Measurements from ENCODE around the gene ZIM2.

Gene ZIM2

GRCh38 chr19:56778351-56778750, 62.2 kb downstream of the ZIM2 start (continued):
- TF ChIP-seq PATZ1 (CRISPR knock-in tag; IDR thresholded peaks at IDR 0.05; ENCODE audit: borderline replicate concordance) (no peak), CSRNP3 (CRISPR knock-in tag; IDR thresholded peaks at IDR 0.05) (no peak)

GRCh38 chr19:56769650-56770049, 70.9 kb downstream of the ZIM2 start:
- ATAC-seq = no peak
- TF ChIP-seq ISL1 (CRISPR knock-in tag; IDR thresholded peaks at IDR 0.05) (no peak), TOX (CRISPR knock-in tag; IDR thresholded peaks at IDR 0.05; ENCODE audit: borderline replicate concordance) (no peak), GLIS3 (CRISPR knock-in tag; IDR thresholded peaks at IDR 0.05) (no peak)

GRCh38 chr19:56765137-56765536, 75.4 kb downstream of the ZIM2 start:
- no peak for TF ChIP-seq ISL1 (CRISPR knock-in tag; IDR thresholded peaks at IDR 0.05)
- no peak for ATAC-seq

GRCh38 chr19:56764196-56764695, 76.3 kb downstream of the ZIM2 start:
- TF ChIP-seq CREB5 (CRISPR knock-in tag; IDR thresholded peaks at IDR 0.05; ENCODE audit: low read depth) (no peak), TCF4 (CRISPR knock-in tag; IDR thresholded peaks at IDR 0.05; ENCODE audit: borderline replicate concordance) (no peak), TOX (CRISPR knock-in tag; IDR thresholded peaks at IDR 0.05; ENCODE audit: borderline replicate concordance) (no peak), ZFP3 (CRISPR knock-in tag; IDR thresholded peaks at IDR 0.05) (no peak), ISL1 (CRISPR knock-in tag; IDR thresholded peaks at IDR 0.05) (no peak), ZFP30 (CRISPR knock-in tag; IDR thresholded peaks at IDR 0.05) (no peak), PATZ1 (CRISPR knock-in tag; IDR thresholded peaks at IDR 0.05; ENCODE audit: borderline replicate concordance) (no peak), SNAI2 (CRISPR knock-in tag; IDR thresholded peaks at IDR 0.05) (no peak)
- ATAC-seq = no peak

GRCh38 chr19:56760842-56761241, 79.7 kb downstream of the ZIM2 start:
- no peak for ATAC-seq
- TF ChIP-seq PATZ1 (CRISPR knock-in tag; IDR thresholded peaks at IDR 0.05; ENCODE audit: borderline replicate concordance) (no peak), OSR1 (CRISPR knock-in tag; IDR thresholded peaks at IDR 0.05) (no peak), TOX (CRISPR knock-in tag; IDR thresholded peaks at IDR 0.05; ENCODE audit: borderline replicate concordance) (no peak), CSRNP3 (CRISPR knock-in tag; IDR thresholded peaks at IDR 0.05) (no peak), ZNF70 (CRISPR knock-in tag; IDR thresholded peaks at IDR 0.05) (no peak), ZNF8 (CRISPR knock-in tag; IDR thresholded peaks at IDR 0.05) (no peak), ZFP3 (CRISPR knock-in tag; IDR thresholded peaks at IDR 0.05) (no peak), CSDC2 (CRISPR knock-in tag; IDR thresholded peaks at IDR 0.05) (no peak), PPARA (CRISPR knock-in tag; IDR thresholded peaks at IDR 0.05; ENCODE audit: borderline replicate concordance) (no peak), ZC3H10 (CRISPR knock-in tag; IDR thresholded peaks at IDR 0.05) (no peak), BACH2 (CRISPR knock-in tag; IDR thresholded peaks at IDR 0.05; ENCODE audit: borderline replicate concordance) (no peak), TSHZ2 (CRISPR knock-in tag; IDR thresholded peaks at IDR 0.05) (no peak), ARNTL (CRISPR knock-in tag; IDR thresholded peaks at IDR 0.05; ENCODE audit: borderline replicate concordance, low read depth) (no peak), ISL1 (CRISPR knock-in tag; IDR thresholded peaks at IDR 0.05) (no peak), TCF4 (CRISPR knock-in tag; IDR thresholded peaks at IDR 0.05; ENCODE audit: borderline replicate concordance) (no peak), SNAI2 (CRISPR knock-in tag; IDR thresholded peaks at IDR 0.05) (no peak)
